Cardiac muscle cell (in vitro differentiated cells and primary cell): ENCODE measurements around the gene MICA. TPM values are rescaled to one million over a fixed set of nuclear protein-coding genes. Genes with fewer than 3 reads are reported as not detected.

Source experiments
- DNase-seq, 2 donors: peaks; one replicate each; pipeline versions ENCODE4 v3.0.0 to v3.0.0-alpha.2; 2010 to 2017; ENCODE audit warnings: low read depth in 1 of 2, low spot score in 1 of 2
- H3K27ac ChIP-seq: fragments of 200-600 bp; sonication (generic); 2 replicates; pipeline ENCODE4 v1.5.1; 2016
- H3K27me3 ChIP-seq: fragments of 200-600 bp; sonication (generic); 2 replicates; pipeline ENCODE4 v1.6.0; 2016; ENCODE audit warnings: control low read depth
- H3K36me3 ChIP-seq: fragments of 200-600 bp; sonication (generic); 2 replicates; pipeline ENCODE4 v1.5.1; 2016; ENCODE audit warnings: control low read depth
- H3K4me1 ChIP-seq: fragments of 200-600 bp; sonication (generic); 2 replicates; pipeline ENCODE4 v1.8.1; 2017; ENCODE audit warnings: low read depth, mild to moderate bottlenecking, mixed run types
- H3K4me3 ChIP-seq: fragments of 200-600 bp; sonication (generic); 2 replicates; pipeline ENCODE4 v1.5.1; 2016; ENCODE audit warnings: mild to moderate bottlenecking
- H3K9me3 ChIP-seq: fragments of 200-600 bp; sonication (generic); 2 replicates; pipeline ENCODE4 v1.5.1; 2017; ENCODE audit warnings: low read depth, mild to moderate bottlenecking, control low read depth
- polyA plus RNA-seq: library from polyadenylated mRNA; unstranded; fragments of >200 nt; fragmentation: Nextera tagmentation; extraction: Ambion mirVana; gene quantifications from 2 replicates; pipeline ENCODE4 v1.2.1, GENCODE V29; 2016
- total RNA-seq: library from RNA; depleted of rRNA; stranded (reverse); fragments of >200 nt; gene quantifications from 2 replicates; pipeline ENCODE4 v1.2.3, GENCODE V29; 2016
- TF ChIP-seq, protein P1 (sequence below): IDR thresholded peaks from 2 replicates; pipeline ENCODE4 v1.5.1; 2012; ENCODE audit warnings: low read depth, mild to moderate bottlenecking, low read length

Gene MICA
- total and polyA plus RNA-seq, 2 experiments from 2014 or later: 7.8 to 16.4 TPM

DNA sequence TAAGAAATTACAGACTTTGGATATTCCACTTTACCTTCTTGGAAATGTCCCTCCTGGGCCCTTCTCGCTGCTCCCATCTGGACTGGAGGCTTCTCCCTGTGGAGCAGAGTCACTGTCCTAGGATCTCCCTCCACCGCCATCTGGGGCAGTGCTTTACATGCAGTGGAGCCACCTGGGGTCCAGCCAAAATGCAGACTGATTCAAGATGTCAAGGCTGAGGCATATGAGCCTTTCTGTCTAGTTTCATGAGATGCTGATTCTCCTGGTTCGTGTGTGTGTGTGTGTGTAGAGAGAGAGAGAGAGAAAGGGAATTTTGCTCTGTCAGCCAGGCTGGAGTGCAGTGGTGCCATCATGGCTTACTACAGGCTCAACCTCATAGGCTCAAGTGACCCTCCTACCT, 14.9 kb downstream of the MICA start:
- Histone ChIP-seq H3K27me3 (no peaks in the 10 kb centered on the region), H3K27ac (no peak overlapping the region), H3K36me3 (no peaks in the 10 kb centered on the region), H3K9me3 (no peaks in the 10 kb centered on the region), H3K4me3 (no peak overlapping the region), H3K4me1 (no peaks in the 10 kb centered on the region)
- TF ChIP-seq, protein P1, sequence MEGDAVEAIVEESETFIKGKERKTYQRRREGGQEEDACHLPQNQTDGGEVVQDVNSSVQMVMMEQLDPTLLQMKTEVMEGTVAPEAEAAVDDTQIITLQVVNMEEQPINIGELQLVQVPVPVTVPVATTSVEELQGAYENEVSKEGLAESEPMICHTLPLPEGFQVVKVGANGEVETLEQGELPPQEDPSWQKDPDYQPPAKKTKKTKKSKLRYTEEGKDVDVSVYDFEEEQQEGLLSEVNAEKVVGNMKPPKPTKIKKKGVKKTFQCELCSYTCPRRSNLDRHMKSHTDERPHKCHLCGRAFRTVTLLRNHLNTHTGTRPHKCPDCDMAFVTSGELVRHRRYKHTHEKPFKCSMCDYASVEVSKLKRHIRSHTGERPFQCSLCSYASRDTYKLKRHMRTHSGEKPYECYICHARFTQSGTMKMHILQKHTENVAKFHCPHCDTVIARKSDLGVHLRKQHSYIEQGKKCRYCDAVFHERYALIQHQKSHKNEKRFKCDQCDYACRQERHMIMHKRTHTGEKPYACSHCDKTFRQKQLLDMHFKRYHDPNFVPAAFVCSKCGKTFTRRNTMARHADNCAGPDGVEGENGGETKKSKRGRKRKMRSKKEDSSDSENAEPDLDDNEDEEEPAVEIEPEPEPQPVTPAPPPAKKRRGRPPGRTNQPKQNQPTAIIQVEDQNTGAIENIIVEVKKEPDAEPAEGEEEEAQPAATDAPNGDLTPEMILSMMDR: no peak
- DNase-seq: no peak

DNA sequence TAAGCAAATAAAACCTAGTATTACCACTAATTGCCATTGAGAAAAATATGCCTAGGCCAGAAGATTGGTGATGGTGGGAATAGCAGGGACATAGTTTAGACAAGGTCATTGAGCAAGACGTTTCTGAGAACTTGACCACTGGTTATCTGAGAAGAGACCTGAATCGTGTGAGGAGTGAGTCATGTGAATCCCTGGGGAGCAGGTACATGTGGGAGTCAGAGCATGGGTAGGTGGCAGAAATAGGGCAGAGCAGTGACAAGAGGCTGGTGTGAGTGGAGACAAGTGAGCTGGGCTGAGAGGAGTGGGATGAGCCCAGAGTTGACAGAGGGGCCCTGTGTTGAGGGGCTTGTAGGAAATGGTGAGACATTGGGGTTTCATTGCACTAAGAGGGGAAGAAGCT, 16.4 kb downstream of the MICA start:
- no peaks in the 10 kb centered on the region for H3K4me1 ChIP-seq
- H3K27me3 ChIP-seq: no peaks in the 10 kb centered on the region
- no peaks in the 10 kb centered on the region for H3K36me3 ChIP-seq
- DNase-seq: peak in 1 of 2 donors; percentile 17
- no peaks in the 10 kb centered on the region for H3K9me3 ChIP-seq
- TF ChIP-seq, protein P1: no peak
- no peak overlapping the region for H3K27ac ChIP-seq
- no peak overlapping the region for H3K4me3 ChIP-seq

DNA sequence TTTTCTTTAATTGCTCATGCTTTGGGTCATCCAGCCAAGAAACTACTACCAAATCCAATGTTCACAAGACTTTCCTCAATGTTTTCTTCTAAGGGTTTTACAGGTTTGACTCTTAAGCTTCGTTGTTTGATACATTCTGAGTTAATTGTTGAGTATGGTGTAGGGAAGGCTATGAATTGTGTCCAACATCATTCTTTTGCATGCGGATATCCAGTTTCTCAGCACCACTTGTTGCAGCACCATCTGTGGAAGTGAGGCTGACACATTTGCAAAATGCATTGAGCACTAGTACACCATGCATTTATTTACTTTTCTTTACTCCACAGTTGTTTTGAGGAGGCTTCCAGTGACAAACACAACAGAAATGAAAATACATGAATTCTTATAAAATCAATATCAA, 17.2 kb downstream of the MICA start:
- H3K9me3 ChIP-seq: no peaks in the 10 kb centered on the region
- TF ChIP-seq, protein P1: no peak
- no peak for DNase-seq
- H3K27ac ChIP-seq: no peak overlapping the region
- no peak overlapping the region for H3K4me3 ChIP-seq
- H3K4me1 ChIP-seq: no peaks in the 10 kb centered on the region
- H3K27me3 ChIP-seq: no peaks in the 10 kb centered on the region
- H3K36me3 ChIP-seq: no peaks in the 10 kb centered on the region

DNA sequence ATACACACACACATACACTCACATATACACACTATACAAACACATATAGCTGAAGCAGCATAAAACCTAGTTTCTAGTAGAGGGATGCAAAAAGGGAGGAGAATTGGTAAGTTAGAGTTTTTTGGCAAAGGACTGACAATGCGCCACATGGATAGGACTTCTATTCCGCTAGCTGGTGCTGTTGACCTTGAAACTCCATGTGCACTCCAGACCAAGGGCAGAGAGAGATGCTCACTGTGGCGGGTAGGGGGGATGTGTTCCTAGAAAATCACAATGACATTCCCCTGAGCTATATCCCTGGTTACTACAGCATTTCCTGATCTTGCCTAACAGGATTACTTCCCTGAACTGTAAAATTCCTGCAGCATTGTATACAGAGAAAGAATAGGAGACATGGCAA, 19.2 kb downstream of the MICA start:
- H3K9me3 ChIP-seq: no peaks in the 10 kb centered on the region
- H3K4me3 ChIP-seq: no peak overlapping the region
- no peaks in the 10 kb centered on the region for H3K36me3 ChIP-seq
- no peaks in the 10 kb centered on the region for H3K4me1 ChIP-seq
- DNase-seq: no peak
- TF ChIP-seq, protein P1: no peak
- no peaks in the 10 kb centered on the region for H3K27me3 ChIP-seq
- H3K27ac ChIP-seq: no peak overlapping the region

DNA sequence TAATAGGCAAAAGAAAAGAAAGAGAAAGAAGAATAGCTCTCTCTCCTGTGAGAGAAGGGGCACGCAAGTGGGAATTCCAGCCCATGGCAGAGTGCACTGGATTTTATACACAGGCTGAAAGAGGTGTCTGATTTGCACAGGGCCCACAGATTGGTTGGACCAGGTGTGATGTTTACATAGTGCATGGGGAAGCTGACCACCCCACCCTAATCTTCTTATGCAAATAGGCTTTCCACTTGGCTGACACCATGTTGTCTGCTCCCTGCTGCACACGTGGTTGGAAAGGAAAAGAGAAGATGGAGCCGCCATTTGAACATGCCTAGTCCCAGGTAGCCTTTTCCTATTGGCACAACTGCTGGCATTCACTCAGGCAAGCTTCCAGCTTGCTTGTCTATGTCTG, 20.2 kb downstream of the MICA start:
- Histone ChIP-seq H3K36me3 (no peaks in the 10 kb centered on the region), H3K27ac (no peak overlapping the region), H3K9me3 (no peaks in the 10 kb centered on the region), H3K4me1 (no peaks in the 10 kb centered on the region), H3K4me3 (no peak overlapping the region), H3K27me3 (no peaks in the 10 kb centered on the region)
- no peak for DNase-seq
- TF ChIP-seq, protein P1: no peak
